Neural cell (in vitro differentiated cells): ENCODE data around the gene THBS2.

Source experiments
- EZH2 ChIP-seq: fragments of 200-600, 300-800 bp; shearing (Covaris generic), sonication (generic); IDR thresholded peaks from 2 replicates; pipeline ENCODE4 v1.6.1; 2014; ENCODE audit warnings: antibody characterized with exemption, low read length, borderline replicate concordance, mild to moderate bottlenecking; ENCODE audit not compliant: insufficient read depth, poor library complexity, severe bottlenecking
- POLR2AphosphoS5 ChIP-seq: IDR thresholded peaks from 2 replicates; pipeline ENCODE4 v1.6.1; 2012
- TAF1 ChIP-seq: IDR thresholded peaks from 2 replicates; pipeline ENCODE4 v1.6.1; 2012; ENCODE audit warnings: low read depth
- TF ChIP-seq, protein P1 (sequence below): fragments of 450-650 bp; IDR thresholded peaks from 2 replicates; pipeline ENCODE4 v1.5.1; 2014; ENCODE audit warnings: antibody characterized with exemption, mild to moderate bottlenecking, moderate library complexity; ENCODE audit not compliant: poor library complexity, severe bottlenecking

DNA sequence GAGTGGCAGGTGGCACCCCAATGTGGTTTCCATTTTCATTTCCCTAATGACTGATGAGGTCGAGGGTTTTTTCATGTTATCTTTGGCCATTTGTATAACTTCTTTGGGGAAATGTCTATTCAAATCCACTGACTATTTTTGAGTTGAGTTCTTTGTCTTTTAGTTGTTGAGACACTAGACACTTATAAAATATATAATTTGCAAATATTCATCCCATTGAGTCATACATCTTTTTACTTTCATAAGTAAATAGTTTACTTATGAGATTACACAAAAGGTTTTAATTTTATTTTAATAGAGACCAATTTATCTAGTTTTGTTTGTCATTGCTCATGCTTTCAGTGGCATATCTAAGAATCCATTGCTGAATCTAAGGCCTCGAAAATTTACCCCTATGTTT is 49.5 kb downstream of the THBS2 start:
- TF ChIP-seq TAF1 (no peak), EZH2 (no peak), POLR2AphosphoS5 (no peak)
- TF ChIP-seq, protein P1, sequence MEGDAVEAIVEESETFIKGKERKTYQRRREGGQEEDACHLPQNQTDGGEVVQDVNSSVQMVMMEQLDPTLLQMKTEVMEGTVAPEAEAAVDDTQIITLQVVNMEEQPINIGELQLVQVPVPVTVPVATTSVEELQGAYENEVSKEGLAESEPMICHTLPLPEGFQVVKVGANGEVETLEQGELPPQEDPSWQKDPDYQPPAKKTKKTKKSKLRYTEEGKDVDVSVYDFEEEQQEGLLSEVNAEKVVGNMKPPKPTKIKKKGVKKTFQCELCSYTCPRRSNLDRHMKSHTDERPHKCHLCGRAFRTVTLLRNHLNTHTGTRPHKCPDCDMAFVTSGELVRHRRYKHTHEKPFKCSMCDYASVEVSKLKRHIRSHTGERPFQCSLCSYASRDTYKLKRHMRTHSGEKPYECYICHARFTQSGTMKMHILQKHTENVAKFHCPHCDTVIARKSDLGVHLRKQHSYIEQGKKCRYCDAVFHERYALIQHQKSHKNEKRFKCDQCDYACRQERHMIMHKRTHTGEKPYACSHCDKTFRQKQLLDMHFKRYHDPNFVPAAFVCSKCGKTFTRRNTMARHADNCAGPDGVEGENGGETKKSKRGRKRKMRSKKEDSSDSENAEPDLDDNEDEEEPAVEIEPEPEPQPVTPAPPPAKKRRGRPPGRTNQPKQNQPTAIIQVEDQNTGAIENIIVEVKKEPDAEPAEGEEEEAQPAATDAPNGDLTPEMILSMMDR: no peak
